ENCODE measurements around the gene CAT.

DNA sequence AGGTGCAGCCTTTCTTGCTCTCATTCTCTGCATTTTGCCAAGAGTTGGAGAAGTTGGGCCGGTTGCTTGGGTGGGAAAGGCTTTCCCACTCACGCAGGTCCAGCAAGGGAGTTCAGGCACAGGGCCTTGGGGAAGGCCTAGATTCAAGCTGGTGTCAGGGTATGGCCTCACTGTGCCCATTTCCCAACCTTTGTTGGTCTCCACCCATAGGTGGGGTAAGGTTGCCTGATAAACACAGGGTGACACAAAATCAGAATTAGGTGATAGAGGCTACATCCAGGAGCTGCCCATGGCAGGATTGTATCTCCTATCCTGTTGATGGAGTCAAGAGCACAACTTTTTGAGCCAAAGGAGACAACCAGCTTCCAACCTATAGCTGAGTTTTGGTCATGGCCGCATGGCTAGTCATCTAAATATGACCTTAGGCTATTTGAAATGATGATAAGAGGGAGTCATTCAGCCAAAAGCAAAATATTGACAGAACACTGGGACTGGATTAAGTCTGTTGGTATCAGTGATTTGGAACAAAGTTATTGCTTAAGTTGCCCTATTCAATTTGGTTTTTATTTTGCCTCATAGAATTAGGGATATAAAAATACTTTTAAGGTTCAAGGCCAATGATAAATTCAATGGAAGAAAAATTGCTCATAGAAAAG, 20.9 kb downstream of the CAT start:
- no peak for TF ChIP-seq EZH2phosphoT487 (IDR thresholded peaks at IDR 0.05; ENCODE audit: low read length)
- TF ChIP-seq, protein P1, sequence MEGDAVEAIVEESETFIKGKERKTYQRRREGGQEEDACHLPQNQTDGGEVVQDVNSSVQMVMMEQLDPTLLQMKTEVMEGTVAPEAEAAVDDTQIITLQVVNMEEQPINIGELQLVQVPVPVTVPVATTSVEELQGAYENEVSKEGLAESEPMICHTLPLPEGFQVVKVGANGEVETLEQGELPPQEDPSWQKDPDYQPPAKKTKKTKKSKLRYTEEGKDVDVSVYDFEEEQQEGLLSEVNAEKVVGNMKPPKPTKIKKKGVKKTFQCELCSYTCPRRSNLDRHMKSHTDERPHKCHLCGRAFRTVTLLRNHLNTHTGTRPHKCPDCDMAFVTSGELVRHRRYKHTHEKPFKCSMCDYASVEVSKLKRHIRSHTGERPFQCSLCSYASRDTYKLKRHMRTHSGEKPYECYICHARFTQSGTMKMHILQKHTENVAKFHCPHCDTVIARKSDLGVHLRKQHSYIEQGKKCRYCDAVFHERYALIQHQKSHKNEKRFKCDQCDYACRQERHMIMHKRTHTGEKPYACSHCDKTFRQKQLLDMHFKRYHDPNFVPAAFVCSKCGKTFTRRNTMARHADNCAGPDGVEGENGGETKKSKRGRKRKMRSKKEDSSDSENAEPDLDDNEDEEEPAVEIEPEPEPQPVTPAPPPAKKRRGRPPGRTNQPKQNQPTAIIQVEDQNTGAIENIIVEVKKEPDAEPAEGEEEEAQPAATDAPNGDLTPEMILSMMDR (IDR thresholded peaks at IDR 0.05; ENCODE audit: low read length), result no peak
- TF ChIP-seq EZH2 (optimal IDR thresholded peaks at IDR 0.05; ENCODE audit: low read depth, low read length), result no peak

All from MM.1S (cell line).